ENCODE data around the gene RETSAT. TPM values are rescaled to one million over a fixed set of nuclear protein-coding genes. Genes with fewer than 3 reads are reported as not detected.

The RETSAT gene
- total and polyA plus RNA-seq, 2 of the 13 experiments (the other 11 are each of a cell fraction or from before 2014, with no cell fraction given) = 46.7 to 61.0 TPM

DNA sequence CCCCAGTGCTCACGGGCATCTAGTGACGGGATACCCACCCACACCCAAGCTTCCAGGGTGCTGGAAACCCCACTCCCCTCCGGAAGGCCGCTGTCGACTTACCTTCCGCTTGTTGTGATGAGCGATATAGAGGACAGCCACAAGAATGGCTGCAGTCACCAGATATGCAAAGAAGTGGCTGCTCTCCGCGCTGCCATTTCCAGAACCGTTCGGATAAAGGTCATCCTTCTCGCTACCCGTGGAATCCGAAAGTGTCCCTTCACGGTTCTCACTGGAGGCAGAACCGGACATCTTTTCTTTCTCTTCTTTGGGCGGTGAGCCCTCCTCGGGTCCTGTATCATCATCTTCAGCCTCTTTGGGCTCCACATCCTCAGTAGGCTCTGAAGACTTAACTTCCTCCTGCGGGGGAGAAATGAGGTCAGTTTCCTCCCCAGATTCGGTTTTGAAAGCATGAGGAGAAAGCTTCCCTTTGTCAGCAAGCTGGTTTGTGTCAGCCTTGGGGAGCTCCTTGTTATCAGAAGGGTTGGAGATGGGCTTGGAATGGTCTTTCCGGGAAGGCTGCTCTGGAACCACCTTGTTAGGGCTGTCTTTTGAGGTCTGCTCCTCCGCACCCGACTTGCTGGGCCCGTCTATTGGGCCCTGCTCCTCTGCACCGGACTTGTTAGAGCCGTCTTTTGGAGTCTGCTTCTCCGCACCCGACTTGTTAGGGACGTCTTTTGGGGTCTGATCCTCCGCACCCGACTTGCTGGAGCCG is 27.7 kb downstream of the RETSAT start (continued):
- TF ChIP-seq, protein P1, sequence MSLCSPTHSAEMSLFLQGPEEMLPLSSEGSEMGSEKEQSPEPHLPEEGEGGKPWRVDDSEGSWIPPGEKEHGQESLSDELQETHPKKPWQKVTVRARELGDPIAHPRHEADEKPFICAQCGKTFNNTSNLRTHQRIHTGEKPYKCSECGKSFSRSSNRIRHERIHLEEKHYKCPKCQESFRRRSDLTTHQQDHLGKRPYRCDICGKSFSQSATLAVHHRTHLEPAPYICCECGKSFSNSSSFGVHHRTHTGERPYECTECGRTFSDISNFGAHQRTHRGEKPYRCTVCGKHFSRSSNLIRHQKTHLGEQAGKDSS (CRISPR knock-in tag; IDR thresholded peaks at IDR 0.05; ENCODE audit: borderline replicate concordance, low read depth) = peak; percentile 62; the same call in 1 of the 2 replicates
- no peak for TF ChIP-seq ZFYVE20 (CRISPR knock-in tag; IDR thresholded peaks at IDR 0.05; ENCODE audit: borderline replicate concordance, low read depth)
- TF ChIP-seq HNRNPUL1 (IDR thresholded peaks at IDR 0.05; ENCODE audit: low read depth, low read length) = no peak
- 0 out of 2 replicates have a peak, but pooled peaks have one; percentile 14 for TF ChIP-seq ZFX (CRISPR knock-in tag; IDR thresholded peaks at IDR 0.05; ENCODE audit: low read depth)
- no peak for TF ChIP-seq HMGXB3 (CRISPR knock-in tag; IDR thresholded peaks at IDR 0.05; ENCODE audit: borderline replicate concordance)
- TF ChIP-seq ZNF607 (CRISPR knock-in tag; IDR thresholded peaks at IDR 0.05; ENCODE audit: borderline replicate concordance) = 0 out of 2 replicates have a peak, but pooled peaks have one; percentile 20
- 0 out of 2 replicates have a peak, but pooled peaks have one; percentile 2 for TF ChIP-seq HNF4G (IDR thresholded peaks at IDR 0.05; ENCODE audit: borderline replicate concordance, low read depth, low read length)
- no peak for TF ChIP-seq HNF4G (CRISPR knock-in tag; IDR thresholded peaks at IDR 0.05; ENCODE audit: borderline replicate concordance, low read depth)
- peak; percentile 46; the same call in 1 of the 2 replicates for TF ChIP-seq ZC3H13 (CRISPR knock-in tag; IDR thresholded peaks at IDR 0.05)
- peak; percentile 55; the same call in 1 of the 2 replicates for TF ChIP-seq ETV5 (CRISPR knock-in tag; IDR thresholded peaks at IDR 0.05; ENCODE audit: borderline replicate concordance)
- peak; percentile 41; the same call in 1 of the 2 replicates for TF ChIP-seq ZSCAN31 (CRISPR knock-in tag; IDR thresholded peaks at IDR 0.05; ENCODE audit: low read depth)
- TF ChIP-seq ATF7-NPFF (CRISPR knock-in tag; IDR thresholded peaks at IDR 0.05; ENCODE audit: low read depth) = 0 out of 2 replicates have a peak, but pooled peaks have one; percentile 63
- TF ChIP-seq, protein P2, sequence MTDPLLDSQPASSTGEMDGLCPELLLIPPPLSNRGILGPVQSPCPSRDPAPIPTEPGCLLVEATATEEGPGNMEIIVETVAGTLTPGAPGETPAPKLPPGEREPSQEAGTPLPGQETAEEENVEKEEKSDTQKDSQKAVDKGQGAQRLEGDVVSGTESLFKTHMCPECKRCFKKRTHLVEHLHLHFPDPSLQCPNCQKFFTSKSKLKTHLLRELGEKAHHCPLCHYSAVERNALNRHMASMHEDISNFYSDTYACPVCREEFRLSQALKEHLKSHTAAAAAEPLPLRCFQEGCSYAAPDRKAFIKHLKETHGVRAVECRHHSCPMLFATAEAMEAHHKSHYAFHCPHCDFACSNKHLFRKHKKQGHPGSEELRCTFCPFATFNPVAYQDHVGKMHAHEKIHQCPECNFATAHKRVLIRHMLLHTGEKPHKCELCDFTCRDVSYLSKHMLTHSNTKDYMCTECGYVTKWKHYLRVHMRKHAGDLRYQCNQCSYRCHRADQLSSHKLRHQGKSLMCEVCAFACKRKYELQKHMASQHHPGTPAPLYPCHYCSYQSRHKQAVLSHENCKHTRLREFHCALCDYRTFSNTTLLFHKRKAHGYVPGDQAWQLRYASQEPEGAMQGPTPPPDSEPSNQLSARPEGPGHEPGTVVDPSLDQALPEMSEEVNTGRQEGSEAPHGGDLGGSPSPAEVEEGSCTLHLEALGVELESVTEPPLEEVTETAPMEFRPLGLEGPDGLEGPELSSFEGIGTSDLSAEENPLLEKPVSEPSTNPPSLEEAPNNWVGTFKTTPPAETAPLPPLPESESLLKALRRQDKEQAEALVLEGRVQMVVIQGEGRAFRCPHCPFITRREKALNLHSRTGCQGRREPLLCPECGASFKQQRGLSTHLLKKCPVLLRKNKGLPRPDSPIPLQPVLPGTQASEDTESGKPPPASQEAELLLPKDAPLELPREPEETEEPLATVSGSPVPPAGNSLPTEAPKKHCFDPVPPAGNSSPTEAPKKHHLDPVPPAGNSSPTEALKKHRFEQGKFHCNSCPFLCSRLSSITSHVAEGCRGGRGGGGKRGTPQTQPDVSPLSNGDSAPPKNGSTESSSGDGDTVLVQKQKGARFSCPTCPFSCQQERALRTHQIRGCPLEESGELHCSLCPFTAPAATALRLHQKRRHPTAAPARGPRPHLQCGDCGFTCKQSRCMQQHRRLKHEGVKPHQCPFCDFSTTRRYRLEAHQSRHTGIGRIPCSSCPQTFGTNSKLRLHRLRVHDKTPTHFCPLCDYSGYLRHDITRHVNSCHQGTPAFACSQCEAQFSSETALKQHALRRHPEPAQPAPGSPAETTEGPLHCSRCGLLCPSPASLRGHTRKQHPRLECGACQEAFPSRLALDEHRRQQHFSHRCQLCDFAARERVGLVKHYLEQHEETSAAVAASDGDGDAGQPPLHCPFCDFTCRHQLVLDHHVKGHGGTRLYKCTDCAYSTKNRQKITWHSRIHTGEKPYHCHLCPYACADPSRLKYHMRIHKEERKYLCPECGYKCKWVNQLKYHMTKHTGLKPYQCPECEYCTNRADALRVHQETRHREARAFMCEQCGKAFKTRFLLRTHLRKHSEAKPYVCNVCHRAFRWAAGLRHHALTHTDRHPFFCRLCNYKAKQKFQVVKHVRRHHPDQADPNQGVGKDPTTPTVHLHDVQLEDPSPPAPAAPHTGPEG (CRISPR knock-in tag; IDR thresholded peaks at IDR 0.05) = peak; percentile 58; the same call in 1 of the 2 replicates
- peak; percentile 40; the same call in 1 of the 2 replicates for TF ChIP-seq ZFY (CRISPR knock-in tag; IDR thresholded peaks at IDR 0.05)
- TF ChIP-seq, protein P3, sequence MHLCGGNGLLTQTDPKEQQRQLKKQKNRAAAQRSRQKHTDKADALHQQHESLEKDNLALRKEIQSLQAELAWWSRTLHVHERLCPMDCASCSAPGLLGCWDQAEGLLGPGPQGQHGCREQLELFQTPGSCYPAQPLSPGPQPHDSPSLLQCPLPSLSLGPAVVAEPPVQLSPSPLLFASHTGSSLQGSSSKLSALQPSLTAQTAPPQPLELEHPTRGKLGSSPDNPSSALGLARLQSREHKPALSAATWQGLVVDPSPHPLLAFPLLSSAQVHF (CRISPR knock-in tag; IDR thresholded peaks at IDR 0.05) = no peak

Data from HepG2 (cell line).